SKM-1 (cell line): ENCODE results near the gene CFAP161.

Source experiments
- DNase-seq: peaks from one replicate; lab custom pipeline; 2025; ENCODE audit not compliant: unreplicated experiment; lab: John Stamatoyannopoulos, UW

CFAP161 gene

DNA sequence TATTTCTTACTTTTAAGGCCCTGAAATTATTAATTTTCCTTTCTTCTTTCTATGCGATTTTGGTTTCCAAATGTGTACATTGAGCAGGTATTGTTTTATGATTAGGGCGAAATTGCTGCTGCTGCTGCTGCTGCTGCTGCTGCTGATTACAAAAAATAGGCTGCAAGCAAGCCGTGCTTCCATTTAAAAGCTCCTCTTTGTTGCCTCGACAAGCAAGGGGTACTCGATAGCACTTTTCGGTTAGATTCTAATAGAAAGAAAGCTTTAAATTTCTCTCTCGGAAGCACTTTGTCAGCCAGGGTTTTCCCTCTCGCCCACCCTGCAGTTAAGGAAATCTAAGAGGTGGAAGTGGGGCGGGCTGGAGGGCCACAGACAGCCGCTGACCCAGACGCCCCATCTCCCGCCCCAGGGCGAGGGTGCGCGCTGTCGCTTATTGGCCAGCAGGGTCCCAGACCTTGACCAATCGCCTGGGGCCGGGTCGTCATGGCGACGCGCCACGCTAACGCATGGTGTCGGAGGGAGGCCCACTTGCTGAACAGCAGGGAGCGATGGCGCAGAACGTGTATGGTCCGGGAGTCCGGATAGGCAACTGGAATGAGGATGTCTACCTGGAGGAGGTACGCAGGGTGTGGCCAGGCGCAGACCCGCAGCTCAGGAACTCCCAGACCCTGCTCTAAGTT, at the start of gene CFAP161:
Gene CFAP161, plus strand, starts transcription at position 489 of the 680 bp plus-strand sequence. Its CDS starts 60 bp downstream, at position 549.
- DNase-seq, result no peak

DNA sequence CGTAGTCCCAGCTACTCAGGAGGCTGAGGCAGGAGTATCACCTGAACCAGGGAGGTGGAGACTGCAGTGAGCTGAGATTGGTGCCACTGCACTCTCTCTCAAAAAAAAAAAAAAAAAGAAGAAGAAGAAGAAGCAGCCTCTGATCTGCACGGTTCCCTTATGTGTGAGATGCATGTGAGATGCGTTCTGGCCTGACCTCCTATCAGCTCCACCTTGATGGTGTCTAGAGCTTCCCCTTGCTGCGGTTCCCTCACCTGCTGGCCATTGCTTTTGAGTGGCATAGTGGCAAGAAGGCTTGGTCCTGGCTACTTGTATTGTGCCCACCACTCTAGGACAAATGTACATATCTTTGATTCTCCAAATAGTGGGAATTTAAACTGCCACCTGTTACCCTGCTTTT, 49.4 kb upstream of the CFAP161 start:
- no peak for DNase-seq

GRCh38 chr15:81085213-81085612, 48.9 kb upstream of the CFAP161 start:
- DNase-seq, result no peak

- DNase-seq, result no peak
Measured at GRCh38 chr15:81085898-81086297, 48.2 kb upstream of the CFAP161 start.

DNA sequence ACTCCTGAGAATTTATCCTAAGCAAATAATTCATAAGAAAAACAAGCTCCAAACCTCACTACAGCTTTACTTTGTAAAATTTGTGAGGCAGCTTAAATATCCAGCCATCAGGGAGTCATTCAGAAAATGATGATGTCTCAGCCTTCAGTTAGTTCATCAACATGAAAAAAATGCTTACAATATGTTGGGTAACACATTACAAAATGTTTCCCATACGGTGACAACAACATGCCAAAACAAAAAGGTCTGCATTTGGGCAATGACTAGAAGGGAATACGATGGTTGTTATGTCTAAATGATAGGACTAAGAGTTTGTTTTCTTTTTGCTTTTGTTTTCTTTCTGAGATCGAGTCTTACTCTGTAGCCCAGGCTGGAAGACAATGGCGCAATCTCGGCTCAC, 47.0 kb upstream of the CFAP161 start:
- DNase-seq, result no peak

DNA sequence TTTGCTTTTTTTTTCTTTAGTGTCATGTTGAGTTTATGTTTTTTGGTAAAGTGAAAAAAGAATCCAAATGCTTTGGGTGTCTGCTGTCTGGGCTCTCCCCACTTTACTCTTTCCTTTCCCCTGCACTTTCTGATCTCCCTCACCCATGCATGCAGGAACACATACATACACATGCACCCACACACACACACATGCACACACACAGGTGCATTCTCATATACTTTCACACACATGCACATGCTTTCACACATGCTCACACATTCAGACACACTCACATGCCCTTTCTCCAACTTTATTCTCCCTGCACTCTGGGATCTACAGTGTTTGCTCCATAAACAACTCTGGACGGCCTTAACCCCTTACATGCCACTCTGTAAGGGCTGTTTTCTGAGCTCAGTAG, 46.4 kb upstream of the CFAP161 start:
- no peak for DNase-seq

DNA sequence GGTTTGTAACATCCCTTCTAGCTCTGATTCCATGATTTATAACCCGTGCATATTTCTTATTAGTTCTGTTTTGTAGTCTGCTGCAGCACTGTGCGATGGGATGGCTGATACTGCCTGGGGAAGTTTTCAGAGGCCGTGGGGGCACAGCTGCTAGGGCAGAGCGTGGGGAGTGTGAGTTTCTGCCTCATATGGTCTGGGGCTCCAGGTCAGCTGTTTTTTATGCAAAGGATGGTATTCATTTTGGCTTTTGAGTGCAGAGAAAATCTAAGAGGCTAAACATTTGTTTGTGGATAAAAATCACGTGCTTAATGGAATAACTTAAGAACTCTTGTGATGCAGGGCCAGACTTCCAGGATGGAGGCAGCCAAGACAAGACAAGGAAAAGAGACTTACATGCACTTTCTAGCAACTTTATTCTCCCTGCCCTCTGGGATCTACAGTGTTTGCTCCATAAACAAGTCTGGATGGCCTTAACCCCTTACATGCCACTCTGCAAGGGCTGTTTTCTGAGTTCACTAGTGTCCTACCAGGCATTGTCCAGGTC, 45.5 kb upstream of the CFAP161 start:
- no peak for DNase-seq

- no peak for DNase-seq
Measured at GRCh38 chr15:81091889-81092558, 42.0 kb upstream of the CFAP161 start.

GRCh38 chr15:81092559-81092902, 41.5 kb upstream of the CFAP161 start:
- DNase-seq, result no peak

GRCh38 chr15:81093961-81094360, 40.1 kb upstream of the CFAP161 start:
- DNase-seq, result no peak

DNA sequence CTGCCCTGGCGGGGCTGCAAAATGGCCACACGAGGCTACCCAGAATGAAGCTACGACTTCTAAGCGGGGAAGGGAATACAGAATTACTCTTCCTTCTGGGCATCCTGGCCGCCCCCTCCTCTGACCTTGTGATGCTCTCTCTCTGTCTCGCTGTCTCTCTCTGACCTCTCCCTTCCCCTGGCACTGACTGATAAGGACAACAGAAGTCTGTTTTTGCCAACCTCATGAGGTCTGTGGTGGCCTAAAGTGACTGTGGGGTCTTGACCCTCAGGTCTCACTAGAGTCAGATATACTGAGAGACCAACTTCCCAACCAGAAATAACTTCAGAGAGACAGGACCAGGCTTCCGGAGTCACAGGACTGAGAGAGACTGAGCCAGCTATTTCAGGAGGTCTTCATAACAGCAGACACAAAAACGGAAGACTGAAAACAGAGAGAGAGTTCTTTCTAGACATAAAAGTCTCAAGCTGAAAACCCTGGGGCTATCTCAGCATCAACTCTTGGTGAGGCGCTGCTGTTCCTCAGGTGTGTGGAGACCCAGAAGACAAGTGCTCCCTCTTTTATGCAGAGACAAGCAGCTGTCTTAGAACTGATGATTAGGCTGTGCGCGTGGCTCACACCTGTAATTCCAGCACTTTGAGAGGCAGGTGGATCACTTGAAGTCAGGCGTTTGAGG, 38.2 kb upstream of the CFAP161 start:
- no peak for DNase-seq

GRCh38 chr15:81096398-81096797, 37.7 kb upstream of the CFAP161 start:
- DNase-seq, result no peak

GRCh38 chr15:81097116-81097889, 36.8 kb upstream of the CFAP161 start:
- no peak for DNase-seq

DNA sequence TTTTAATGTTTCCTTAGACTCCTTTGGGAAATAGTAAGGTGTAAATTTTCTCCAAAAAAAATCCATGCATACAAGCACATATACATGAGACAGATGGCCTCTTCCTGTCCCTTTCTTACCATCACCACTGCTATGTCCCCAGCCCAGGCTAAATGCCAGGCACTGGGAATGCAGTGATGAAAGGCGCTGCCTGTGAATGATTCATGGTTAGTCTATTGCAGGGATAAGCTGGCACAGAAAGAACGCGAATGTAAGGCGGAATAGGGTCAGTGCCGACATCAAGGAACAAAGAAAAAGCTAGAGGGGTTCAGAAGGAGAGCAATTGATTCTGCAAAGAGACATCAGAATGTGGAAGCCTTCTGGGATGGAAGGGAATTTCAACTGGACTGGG, 36.2 kb upstream of the CFAP161 start:
- DNase-seq, result no peak

- no peak for DNase-seq
Measured at GRCh38 chr15:81098349-81098748, 35.7 kb upstream of the CFAP161 start.

GRCh38 chr15:81098861-81099651, 35.0 kb upstream of the CFAP161 start:
- DNase-seq, result peak; percentile 42

DNA sequence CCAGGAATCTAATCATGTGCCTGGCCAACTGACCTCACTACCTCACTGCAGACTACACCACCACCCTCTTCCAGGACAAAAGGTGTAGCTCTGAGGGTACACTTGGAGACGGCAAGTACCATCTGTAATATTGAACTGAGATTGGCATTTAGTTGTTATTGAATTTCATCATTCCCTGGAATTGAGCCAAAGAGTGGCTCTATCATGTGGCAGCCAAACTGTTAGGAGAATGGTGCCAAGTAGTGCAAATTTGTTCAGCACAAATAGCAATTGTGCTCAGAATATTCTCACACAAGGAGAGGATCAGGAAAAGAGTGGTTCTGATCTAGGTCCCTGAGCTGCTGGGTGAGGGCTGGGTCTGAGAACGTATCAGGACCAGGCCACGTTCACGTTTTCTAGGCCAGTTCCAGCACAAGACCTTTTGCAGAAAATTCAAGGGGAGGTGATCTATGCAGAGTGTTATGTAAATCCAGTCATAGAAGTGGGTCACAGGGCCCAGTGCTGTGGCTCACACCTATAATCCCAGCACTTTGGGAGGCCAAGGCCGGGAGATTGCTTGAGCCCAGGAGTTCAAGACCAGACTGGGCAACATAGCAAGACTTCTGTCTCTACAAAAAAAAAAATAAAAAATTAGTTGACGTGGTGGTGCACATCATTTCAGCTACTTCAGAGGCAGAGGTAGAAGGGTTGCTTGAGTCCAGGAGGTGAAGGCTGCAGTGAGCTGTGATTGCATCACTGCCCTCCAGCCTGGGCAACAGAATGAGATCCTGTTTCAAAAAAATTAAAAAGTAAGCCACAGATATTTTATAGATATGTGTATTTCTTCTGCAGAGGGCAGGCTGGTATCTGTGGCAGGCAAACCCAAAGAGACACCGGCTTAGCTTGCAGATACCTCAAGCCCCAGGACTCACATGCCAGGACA, 31.9 kb upstream of the CFAP161 start:
- no peak for DNase-seq

GRCh38 chr15:81103857-81104256, 30.2 kb upstream of the CFAP161 start:
- DNase-seq, result no peak

GRCh38 chr15:81105545-81105944, 28.5 kb upstream of the CFAP161 start:
- DNase-seq, result no peak
